NCI-H2171 (cell line): ENCODE results near the gene TBC1D8B.
"Not testable (repeated sequence)": the region's sequence is repeated elsewhere in the genome, so short reads cannot be mapped to it uniquely, and the experiment has no call there.

Experiments
- DNase-seq: peaks from one replicate; lab custom pipeline; 2025; lab: John Stamatoyannopoulos, UW

The TBC1D8B gene

DNA sequence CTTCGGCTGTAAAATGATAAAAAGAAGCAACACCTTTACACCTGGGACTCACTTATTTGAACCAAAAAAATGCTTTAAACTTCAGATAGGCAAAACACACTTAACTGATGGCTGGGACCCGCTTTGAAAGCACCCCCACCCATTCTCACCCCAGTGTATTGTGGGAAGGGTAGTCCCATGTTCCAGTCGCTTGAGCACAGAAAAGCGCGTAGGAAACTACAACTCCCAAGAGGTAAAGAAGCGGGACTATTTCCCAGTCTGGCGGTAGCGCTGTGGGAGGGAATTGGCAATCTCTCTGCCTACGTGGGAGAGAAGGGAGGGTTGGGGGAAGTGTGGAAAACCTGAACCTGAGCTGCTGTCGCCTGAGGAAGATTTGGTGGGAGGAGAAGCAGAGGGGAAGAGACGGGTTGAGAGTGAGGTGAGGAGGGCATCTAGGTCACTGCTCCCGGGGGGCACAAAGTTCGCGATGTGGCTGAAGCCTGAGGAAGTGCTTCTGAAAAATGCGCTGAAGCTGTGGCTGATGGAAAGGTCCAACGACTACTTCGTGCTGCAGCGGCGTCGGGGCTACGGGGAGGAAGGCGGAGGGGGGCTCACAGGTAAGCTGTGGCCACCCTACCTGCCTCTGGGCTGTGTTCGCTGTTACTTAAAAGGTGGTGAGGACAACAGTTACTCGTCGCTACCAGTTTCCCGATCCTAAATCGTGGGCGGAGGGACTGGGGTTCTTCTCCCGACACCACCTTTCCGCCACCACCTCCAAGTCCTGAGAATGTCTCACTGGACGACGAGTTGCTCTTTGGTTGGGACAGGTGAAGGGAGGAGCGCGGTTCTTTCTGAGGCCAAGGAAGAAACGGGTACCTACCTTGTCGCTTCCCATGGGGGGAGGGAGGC, at the start of gene TBC1D8B:
TSS of gene TBC1D8B (plus strand) at position 286 of the 888 bp plus-strand sequence. CDS start at position 467, 181 bp downstream.
- DNase-seq: peak; percentile 10

DNA sequence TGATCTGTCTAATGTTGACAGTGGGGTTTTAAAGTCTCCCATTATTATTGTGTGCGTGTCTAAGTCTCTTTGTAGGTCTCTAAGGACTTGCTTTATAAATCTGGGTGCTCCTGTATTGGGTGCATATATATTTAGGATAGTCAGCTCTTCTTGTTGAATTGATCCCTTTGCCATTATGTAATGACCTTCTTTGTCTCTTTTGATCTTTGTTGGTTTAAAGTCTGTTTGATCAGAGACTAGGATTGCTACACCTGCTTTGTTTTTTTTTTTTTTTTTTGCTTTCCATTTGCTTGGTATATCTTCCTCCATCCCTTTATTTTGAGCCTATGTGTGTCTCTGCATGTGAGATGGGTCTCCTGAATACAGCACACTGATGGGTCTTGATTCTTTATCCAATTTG, 33.2 kb upstream of the TBC1D8B start:
- not testable (repeated sequence) for DNase-seq

DNA sequence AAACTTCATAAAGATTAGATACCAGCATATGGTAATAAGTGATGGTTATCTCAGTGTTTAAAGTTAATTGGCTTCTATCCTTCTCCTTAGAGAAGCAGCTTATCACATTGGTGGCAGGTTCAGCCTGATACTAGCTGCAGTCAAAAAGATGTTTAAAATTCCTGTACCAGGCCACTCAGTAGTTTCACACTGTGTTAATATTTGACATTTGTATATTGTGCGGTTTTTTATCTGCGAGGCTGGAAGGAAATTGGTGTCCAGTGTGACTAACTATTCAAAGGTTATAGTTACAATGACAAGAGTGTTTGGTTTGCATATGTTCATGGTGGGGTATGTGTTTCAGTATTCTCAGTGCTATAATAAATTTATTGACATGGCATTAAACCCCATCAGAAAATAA, 27.5 kb upstream of the TBC1D8B start:
- DNase-seq: no peak

DNA sequence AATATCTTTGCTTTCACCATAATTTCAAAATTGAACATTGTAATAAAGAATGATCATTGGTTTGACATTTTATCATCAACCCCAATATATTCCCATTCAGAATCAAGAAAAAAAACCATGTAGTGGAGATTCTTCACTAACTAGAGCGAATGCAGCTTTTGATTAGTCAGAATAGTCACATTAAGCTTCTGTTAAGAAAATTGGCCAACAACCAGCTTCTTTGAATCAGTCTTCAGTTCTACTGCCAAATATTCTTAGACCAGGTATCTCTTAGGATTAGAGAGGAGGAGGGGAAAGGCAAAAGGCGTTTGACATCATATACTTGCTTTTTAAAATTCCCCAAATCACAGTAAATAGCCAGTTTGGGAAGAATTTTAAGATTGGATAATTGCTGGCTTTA, 22.2 kb upstream of the TBC1D8B start:
- no peak for DNase-seq

DNA sequence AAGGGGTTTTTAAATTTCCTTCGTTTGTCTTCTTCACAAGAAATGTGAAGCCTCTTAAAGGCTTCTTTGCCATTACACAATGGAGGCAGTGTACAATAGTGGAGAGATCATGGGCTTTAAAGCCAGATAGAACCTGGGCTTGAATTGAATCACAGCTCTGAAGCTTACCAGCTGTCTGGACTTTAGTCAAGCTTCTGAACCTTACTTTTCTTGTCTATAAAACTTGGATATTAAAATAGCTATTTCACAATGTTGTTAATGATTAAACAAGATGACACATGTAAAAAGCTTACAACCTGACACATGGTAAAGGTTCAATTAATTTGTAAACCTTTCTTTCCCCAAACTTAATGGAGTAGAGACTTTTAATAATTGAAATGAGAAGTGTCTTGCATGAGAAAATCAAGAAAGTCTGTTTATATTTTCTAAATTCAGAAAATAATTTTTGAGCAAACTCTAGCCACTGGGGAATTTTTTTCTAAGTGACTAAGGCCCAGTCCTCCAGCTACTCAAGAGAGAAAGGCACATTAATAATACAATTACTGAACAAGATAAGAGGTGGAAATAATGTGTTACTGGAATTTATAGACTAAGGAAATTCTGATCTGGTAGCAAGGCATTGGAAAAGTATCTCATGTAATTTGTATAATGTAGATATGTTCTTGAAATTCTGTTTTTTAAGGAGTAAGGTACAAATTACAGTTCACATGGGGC, 21.7 kb upstream of the TBC1D8B start:
- DNase-seq: no peak

DNA sequence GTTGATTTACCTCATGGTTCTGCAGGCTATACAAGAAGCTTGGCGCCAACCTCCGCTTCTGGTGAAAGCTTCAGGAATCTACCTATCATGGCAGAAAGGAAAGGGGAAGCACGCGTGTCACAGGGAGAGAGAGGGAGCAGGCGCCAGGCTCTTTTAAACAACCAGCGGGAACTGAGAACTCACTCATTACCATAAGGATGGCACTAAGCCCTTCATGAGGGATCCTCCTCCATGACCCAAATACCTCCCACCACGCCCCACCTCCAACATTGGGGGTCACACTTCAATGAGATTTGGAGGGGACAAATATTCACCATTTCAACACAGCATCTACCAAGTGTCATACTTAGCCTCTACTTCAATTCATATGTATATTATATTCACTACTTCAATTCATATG, 18.8 kb upstream of the TBC1D8B start:
- DNase-seq: no peak

DNA sequence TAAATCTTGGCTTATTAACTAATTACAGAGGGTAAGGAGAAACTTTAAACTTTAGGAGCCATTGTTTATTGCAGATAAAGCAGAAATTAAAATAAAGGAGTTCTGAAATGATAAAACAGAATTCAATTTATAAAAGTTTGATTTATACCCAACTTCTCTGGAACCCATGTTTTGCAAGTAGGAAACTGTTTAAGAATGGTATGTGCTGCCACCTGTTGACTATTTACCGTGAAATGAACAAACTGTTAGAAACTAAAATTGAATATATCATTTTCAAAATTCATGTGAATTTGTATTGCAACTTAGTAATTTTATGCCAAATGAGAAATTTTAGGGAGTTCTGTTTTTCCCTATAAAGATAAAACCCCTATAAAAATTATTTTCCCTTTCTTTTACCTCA, 11.0 kb upstream of the TBC1D8B start:
- no peak for DNase-seq

DNA sequence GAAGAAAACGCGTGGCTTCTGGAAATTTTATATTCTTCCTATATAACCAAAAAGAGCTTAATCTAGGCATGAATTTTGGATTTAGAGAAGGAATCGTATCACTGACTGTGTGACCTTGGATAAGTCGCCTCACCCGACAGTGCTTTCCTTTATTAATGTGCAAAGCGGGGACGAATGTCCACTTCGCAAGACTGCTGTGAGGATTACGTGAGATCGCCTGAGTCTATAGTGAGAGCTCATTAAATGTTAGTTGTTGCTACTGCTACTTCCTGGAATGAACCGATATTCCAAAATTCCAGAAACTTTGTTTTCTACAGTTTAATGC, 448 bp upstream of the TBC1D8B start:
- no peak for DNase-seq

DNA sequence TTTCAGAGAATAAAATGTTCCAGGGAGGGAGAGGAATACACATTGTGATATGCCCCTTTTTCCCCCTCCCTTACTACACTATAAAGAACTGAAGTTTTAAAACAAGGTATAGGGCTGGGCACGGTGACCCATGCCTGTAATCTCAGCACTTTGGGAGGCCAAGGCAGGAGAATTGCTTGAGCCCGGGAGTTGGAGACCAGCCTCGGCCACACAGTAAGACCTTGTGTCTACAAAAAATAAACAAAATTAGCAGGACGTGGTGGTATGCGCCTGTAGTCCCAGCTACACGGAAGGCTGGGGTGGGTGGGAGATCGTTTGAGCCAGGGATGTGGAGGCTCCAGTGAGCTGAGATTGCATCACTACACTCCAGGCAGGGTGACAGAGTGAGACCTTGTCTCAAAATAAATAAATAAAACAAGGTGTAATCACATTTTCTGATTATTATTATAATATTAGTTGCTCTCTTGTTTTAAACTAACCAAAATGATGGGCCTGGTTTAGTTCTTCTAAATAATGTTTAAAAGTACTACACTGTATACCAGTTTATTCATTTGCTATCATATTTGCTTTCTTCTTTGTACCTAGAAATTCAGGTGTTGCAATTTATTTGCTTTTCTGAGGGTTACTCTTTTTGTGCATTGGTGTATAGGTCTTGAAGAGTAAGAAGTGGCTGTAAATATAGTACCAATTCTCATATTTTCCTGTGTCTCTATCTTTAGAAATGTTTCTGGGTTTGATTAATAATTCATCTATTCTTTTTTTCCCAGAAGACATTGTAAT, 8.8 kb downstream of the TBC1D8B start:
- no peak for DNase-seq

DNA sequence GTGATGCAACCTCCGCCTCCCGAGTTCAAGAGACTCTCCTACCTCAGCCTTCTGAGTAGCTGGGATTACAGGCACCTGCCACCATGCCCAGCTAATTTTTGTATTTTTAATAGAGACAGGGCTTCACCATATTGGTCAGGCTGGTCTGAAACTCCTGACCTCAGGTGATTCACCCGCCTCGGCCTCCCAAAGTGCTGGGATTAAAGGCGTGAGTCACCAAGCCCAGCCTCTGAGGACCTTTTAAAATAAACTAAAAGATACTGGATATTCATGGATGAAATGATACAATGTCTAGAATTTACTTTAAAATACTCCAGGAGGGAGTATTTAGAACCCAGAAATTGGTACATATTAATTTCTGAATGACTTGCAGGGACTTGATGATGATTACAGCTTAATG, 10.5 kb downstream of the TBC1D8B start:
- DNase-seq: not testable (repeated sequence)

DNA sequence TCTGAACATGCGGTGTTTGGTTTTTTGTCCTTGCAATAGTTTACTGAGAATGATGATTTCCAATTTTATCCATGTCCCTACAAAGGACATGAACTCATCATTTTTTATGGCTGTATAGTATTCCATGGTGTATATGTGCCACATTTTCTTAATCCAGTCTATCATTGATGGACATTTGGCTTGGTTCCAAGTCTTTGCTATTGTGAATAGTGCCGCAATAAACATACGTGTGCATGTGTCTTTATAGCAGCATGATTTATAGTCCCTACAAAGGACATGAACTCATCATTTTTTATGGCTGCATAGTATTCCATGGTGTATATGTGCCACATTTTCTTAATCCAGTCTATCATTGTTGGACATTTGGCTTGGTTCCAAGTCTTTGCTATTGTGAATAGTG, 11.6 kb downstream of the TBC1D8B start:
- not testable (repeated sequence) for DNase-seq

DNA sequence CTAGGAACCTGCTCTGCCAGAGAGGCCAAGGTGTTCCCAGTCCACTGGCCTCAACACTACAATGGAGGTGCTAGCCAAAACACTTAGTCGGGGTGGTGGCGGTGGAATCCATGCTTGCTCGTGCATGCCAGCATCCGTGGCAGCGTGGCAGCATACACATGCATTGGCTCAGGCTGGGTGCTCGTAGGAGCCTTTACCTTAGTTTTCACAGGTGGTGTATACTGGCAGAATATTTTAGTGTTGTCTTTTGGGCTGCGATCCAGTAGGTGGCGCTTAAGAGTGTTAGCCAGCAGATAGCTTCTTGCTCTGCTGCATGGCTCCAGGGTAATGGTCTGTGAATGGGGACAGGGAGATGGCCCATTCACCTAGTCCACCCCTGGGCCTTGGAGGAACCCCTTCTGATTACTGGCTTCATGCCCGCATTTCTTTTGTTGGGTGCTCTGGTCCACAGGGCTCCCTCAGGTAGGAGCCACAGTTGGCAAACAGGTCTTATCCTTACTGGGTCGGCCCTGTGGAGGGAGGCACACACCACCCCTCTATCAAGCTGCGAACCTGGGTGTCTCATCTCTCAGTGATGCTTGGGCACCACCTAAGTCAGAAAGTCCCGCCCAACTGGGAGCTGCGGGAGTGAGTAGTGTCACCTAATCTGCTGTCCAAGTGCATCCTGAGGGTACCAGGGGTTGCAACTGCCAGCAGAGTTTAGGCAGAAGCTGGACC, 60.7 kb downstream of the TBC1D8B start:
- no peak for DNase-seq

DNA sequence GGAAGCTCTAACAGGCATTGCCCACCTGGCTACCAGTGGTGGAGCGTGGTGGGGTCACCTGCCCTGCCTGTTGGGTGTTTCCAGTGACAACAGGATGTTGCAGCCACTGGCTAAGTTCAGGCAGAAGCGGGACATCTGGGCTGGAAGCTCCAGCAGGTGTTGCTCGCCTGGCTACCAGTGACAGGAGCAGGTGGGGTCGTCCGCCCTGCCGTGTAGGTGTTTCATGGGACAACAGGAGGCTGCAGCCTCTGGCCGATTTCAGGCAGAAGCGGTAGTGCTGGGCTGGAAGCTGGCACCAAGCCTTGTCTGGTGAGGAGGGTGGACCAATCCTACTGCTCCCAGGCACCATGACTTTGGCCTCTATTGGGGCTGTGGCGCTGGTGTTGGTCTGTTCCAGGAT, 61.2 kb downstream of the TBC1D8B start:
- no peak for DNase-seq

DNA sequence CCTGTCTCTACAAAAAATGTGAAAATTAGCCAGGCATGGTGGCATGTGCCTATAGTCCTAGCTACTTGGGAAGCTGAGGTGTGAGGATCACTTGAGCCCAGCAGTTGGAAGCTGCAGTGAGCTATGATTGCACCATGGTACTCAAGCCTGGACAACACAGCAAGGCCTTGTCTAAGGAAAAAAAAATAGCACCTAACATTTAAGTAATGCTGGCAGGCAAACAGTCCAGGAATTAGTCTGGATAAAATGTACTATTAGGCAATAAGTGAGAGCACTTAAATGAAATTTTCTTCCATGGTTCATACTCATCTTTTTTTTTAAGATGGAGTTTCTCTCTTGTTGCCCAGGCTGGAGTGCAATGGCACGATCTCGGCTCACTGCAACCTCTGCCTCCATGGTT, 70.3 kb downstream of the TBC1D8B start:
- not testable (repeated sequence) for DNase-seq

DNA sequence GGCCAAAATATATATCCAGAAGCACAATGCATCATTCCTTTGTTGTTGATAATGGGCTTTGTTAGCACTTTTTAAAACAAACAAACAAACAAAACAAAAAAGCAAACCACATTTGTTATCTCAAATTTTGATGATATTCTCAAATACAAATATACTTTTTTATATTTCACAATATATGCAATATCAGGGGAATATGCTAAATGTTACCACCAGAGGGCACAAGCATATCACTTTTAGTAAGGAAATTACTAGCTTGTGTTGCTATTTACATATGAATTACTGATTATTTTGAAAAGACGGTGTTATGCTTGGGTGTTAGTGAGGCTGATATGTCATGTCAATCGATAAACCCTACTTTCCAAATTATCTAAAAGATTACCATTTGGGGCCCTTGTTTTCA, 71.6 kb downstream of the TBC1D8B start:
- DNase-seq: no peak

DNA sequence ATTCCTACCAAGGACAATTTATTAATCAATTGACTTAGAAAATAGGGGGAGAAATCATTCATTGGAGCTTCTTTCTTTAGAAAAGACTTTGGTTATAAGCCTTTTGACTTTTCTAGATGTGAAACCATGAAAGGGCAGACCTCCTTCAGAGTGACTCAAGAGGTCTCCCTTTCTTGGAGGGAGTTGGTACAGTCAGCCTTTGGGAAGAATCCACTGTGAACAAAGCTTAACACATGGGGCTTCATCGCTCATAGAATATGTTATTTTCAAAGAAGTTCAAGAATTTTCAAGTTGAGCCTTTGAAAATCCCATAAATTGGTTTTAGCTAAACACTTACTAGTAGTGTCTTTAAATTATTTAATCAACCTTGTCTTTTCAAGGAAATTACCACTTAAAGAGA, 72.7 kb downstream of the TBC1D8B start:
- DNase-seq: no peak

DNA sequence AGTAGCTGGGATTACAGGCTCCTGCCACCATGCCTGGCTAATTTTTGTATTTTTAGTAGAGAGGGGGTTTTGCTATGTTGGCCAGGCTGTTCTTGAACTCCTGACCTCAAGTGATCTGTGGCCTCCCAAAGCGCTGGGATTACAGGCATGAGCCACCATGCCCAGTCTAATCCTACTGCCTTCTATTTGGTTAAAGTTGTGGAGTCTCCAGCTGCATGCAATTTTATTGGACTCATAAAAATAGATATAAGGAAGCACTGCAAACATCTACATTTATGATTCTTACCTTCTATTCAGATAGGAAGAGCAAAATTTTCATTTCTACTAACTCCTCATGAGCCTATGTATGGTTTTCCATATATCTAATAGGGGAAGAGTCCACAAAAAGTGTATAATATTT, 87.0 kb downstream of the TBC1D8B start:
- DNase-seq: no peak

DNA sequence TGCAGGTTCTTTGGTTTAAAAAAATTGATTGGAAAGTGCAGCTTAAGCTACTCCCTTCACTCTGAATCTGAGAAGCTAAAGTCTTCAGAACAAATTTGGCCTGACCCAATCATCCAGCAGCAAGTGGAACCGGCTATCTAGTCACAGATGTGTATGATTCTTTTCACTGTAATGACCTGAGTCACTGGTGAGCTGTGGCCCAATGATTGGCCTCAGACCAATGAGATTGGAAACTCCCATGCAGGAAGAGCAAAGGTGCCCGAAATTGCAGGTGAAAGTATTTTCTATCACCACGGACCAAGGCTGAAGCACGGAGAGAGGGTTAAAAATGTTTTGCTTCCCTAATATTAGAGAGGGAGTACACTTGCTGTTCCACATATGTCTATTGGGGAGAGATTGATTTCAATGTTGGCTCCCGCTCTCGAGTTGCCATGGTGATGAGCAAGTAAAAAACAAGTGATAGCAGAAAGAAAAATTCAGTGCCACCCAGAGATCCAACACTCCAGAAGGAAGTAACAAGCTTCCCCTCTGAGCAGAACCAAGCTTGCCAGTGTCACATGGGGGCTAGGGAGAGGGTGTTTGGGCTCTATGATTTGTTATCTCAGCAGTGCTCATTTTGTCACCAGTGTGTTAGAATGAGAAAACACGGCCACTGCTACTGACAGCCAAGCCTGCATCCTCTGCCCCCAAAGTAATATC, 89.4 kb downstream of the TBC1D8B start:
- DNase-seq: peak; percentile 60

DNA sequence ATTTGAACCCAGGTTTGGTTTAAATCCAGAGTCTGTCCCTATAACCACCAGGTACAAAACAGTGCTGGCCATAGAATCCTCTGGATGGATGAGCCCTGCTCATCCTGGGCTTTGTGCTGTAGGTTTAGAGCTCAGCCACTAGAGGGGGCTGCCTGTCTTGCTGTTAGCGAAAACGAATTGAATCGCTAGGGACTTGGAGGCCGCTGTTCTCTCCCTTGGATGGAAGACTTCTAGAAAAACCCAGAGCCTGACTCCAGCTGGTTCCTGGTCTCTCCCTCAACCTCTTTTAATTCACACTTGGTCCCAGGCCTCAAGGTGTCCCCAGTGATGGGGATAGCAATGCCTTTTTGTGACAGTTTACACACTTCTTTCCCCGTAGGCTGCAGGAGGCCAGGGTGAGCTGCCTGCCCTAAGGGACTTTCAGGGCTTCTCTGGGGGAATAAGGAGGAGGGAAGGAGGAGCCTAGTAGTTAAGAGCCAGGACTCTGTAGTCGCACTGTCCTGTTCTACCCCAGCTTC, 92.0 kb downstream of the TBC1D8B start:
- DNase-seq: peak; percentile 46

DNA sequence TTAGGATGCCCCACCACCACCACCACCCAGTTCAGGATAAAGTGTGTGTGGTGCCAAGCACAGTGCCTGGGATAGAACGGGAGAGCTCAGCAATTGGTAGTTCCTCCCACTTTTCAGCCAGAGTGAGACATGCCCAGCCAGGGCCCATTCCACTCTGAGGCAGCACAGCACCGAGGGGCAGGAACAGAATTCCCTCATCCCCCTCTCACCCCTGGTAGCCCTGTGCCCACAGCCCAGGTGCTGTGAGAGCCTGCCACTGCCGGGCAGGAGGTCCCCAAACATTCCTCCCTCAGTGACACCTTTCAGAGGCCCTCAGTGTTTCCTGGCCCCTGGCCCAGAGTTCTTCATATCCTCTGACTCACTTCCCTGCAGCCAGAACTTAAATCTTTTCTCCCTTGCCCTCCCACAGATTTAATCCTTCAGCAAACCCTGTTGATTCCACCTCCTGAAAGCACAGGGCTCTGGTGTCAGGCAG, 92.5 kb downstream of the TBC1D8B start:
- no peak for DNase-seq

DNA sequence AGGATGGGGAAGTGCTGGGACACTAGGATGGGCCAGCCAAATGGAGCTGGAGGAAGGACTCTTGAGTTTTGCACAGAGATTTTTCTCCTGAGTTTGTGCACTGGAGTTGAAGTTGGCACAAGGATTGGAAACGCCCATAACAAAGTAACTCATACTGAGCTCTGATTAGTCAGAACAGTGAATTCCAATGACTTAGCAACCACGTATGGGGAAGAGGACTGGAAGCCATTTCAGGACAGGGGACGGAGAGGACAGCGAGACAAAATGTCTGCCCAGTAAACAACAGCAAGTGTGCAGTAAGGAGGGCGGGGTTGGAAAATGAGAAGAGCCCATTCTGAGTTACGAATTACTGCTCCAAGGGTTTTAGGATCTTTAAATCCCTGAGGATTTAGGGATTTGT, 94.8 kb downstream of the TBC1D8B start:
- no peak for DNase-seq
